IMR-90 (cell line): ENCODE data around the gene NPAS3. TPM values are rescaled to one million over a fixed set of nuclear protein-coding genes. Genes with fewer than 3 reads are reported as not detected.

Experiments used
- ATAC-seq: fragments of 200-7000 bp; cut with Tn5 transposase; 2 replicates; pipeline ENCODE4 v1.9.1; 2020; ENCODE audit warnings: low read depth, mild to moderate bottlenecking, moderate library complexity
- BruUV-seq: library from RNA; stranded (reverse); fragments of 400-500 nt; replicated peaks from 2 replicates; lab custom pipeline; 2021; lab: Mats Ljungman, UMichigan
- CTCF ChIA-PET: fragments of 300-600 bp; formaldehyde crosslinking; extraction: SDS; loops from one replicate; lab custom pipeline; 2021; ENCODE audit warnings: antibody characterized with exemption; lab: Yijun Ruan, JAX
- POLR2A ChIA-PET: fragments of 300-600 bp; sonication (Branson Sonifier 250); formaldehyde crosslinking; loops from one replicate; lab custom pipeline; 2022; ENCODE audit warnings: antibody characterized with exemption; ENCODE audit not compliant: unreplicated experiment; lab: Charles Lee
- DNase-seq: peaks from one replicate; pipeline ENCODE4 v3.0.0; 2013
- H2AFZ ChIP-seq: replicated peaks from 2 replicates; pipeline ENCODE3; 2013; ENCODE audit warnings: low read length, mild to moderate bottlenecking; ENCODE audit not compliant: poor library complexity
- H2AK5ac ChIP-seq: 2 replicates; pipeline ENCODE4 v1.6.1; 2013; ENCODE audit warnings: low read depth, low read length, inconsistent platforms
- H2AK9ac ChIP-seq: replicated peaks from 2 replicates; pipeline ENCODE3; 2013; ENCODE audit warnings: mild to moderate bottlenecking, low read depth, low read length, moderate library complexity; ENCODE audit not compliant: poor library complexity
- H2BK120ac ChIP-seq: 2 replicates; pipeline ENCODE4 v1.6.1; 2013; ENCODE audit warnings: low read depth, low read length, inconsistent platforms
- H2BK15ac ChIP-seq: 3 replicates; pipeline ENCODE4 v1.6.1; 2013; ENCODE audit warnings: low read depth, low read length, inconsistent platforms
- H2BK20ac ChIP-seq: 2 replicates; pipeline ENCODE4 v1.6.1; 2013; ENCODE audit warnings: low read depth, mild to moderate bottlenecking, inconsistent platforms, low read length, moderate library complexity
- H2BK5ac ChIP-seq: 2 replicates; pipeline ENCODE4 v1.6.1; 2013; ENCODE audit warnings: mild to moderate bottlenecking, low read depth, low read length, inconsistent platforms; ENCODE audit not compliant: poor library complexity, severe bottlenecking
- H3K14ac ChIP-seq: replicated peaks from 2 replicates; pipeline ENCODE4 v1.6.1; 2013; ENCODE audit warnings: low read depth, low read length, inconsistent platforms
- H3K18ac ChIP-seq: 2 replicates; pipeline ENCODE4 v1.6.1; 2013; ENCODE audit warnings: low read depth, low read length, control low read depth
- H3K23ac ChIP-seq: 2 replicates; pipeline ENCODE4 v1.6.1; 2013; ENCODE audit warnings: low read depth, low read length, inconsistent platforms
- H3K27ac ChIP-seq: 2 replicates; pipeline ENCODE4 v1.5.1; 2013; ENCODE audit warnings: mild to moderate bottlenecking, control low read depth, low read length; ENCODE audit not compliant: insufficient read depth
- H3K27me3 ChIP-seq: 2 replicates; pipeline ENCODE4 v1.6.1; 2013; ENCODE audit warnings: low read length; ENCODE audit not compliant: control insufficient read depth, insufficient read depth
- H3K36me3 ChIP-seq: 2 replicates; pipeline ENCODE4 v1.6.1; 2013; ENCODE audit warnings: low read length, mixed read lengths; ENCODE audit not compliant: control insufficient read depth, insufficient read depth
- H3K4ac ChIP-seq: 2 replicates; pipeline ENCODE4 v1.6.1; 2013; ENCODE audit warnings: low read depth, low read length, inconsistent platforms
- H3K4me1 ChIP-seq: 2 replicates; pipeline ENCODE4 v1.6.1; 2013; ENCODE audit warnings: low read length, mixed read lengths; ENCODE audit not compliant: control insufficient read depth, insufficient read depth
- H3K4me2 ChIP-seq: 2 replicates; pipeline ENCODE4 v1.6.1; 2013; ENCODE audit warnings: low read depth, mild to moderate bottlenecking, control low read depth, low read length, moderate library complexity
- H3K4me3 ChIP-seq: 2 replicates; pipeline ENCODE4 v1.5.1; 2013; ENCODE audit warnings: low read depth, mild to moderate bottlenecking, control low read depth, low read length, moderate library complexity; ENCODE audit not compliant: insufficient read depth
- H3K56ac ChIP-seq: 2 replicates; pipeline ENCODE4 v1.6.1; 2013; ENCODE audit warnings: low read length, inconsistent platforms; ENCODE audit not compliant: insufficient read depth; ENCODE audit errors: extremely low read depth
- H3K79me1 ChIP-seq, 2 experiments: 2 replicates each; pipeline ENCODE4 v1.6.1; 2013; ENCODE audit warnings: low read length in 2 of 2, inconsistent platforms in 1 of 2, low read depth in 1 of 2
- H3K9ac ChIP-seq: 2 replicates; pipeline ENCODE4 v1.6.1; 2013; ENCODE audit warnings: low read depth, low read length, control low read depth
- H3K9me1 ChIP-seq: 2 replicates; pipeline ENCODE4 v1.6.1; 2013; ENCODE audit warnings: low read length, inconsistent platforms; ENCODE audit not compliant: insufficient read depth
- H3K9me3 ChIP-seq: 2 replicates; pipeline ENCODE4 v1.6.1; 2013; ENCODE audit warnings: low read length; ENCODE audit not compliant: control insufficient read depth, insufficient read depth
- H4K20me1 ChIP-seq: 2 replicates; pipeline ENCODE4 v1.6.1; 2013; ENCODE audit warnings: low read length, inconsistent platforms; ENCODE audit not compliant: insufficient read depth
- H4K5ac ChIP-seq: 2 replicates; pipeline ENCODE4 v1.6.1; 2013; ENCODE audit warnings: mild to moderate bottlenecking, low read depth, low read length, control low read depth
- H4K8ac ChIP-seq, 2 experiments: 2 replicates each; pipeline ENCODE4 v1.6.1; 2013; ENCODE audit warnings: low read depth in 2 of 2, low read length in 2 of 2, control low read depth in 1 of 2, inconsistent platforms in 1 of 2
- H4K91ac ChIP-seq: 2 replicates; pipeline ENCODE4 v1.6.1; 2013; ENCODE audit warnings: low read depth, low read length, inconsistent platforms; ENCODE audit not compliant: insufficient read depth
- BHLHE40 ChIP-seq: fragments of 150-350 bp; IDR thresholded peaks from 2 replicates; pipeline ENCODE4 v1.6.1; 2016; ENCODE audit warnings: mild to moderate bottlenecking, low read depth, low read length
- CHD1 ChIP-seq: IDR thresholded peaks from 2 replicates; pipeline ENCODE4 v1.6.1; 2012; ENCODE audit warnings: low read depth, low read length, improper control_type of control experiment
- CTCF ChIP-seq: conservative IDR thresholded peaks from 2 replicates; pipeline ENCODE4 v1.5.1; 2012; ENCODE audit warnings: mild to moderate bottlenecking, low read depth, low read length, improper control_type of control experiment
- FOS ChIP-seq: fragments of 150-350 bp; IDR thresholded peaks from 2 replicates; pipeline ENCODE4 v1.6.1; 2016; ENCODE audit warnings: low read depth, low read length
- MXI1 ChIP-seq: IDR thresholded peaks from 2 replicates; pipeline ENCODE4 v1.6.1; 2012; ENCODE audit warnings: low read depth, mild to moderate bottlenecking, low read length, moderate library complexity, borderline replicate concordance
- NFE2L2 ChIP-seq: fragments of 150-350 bp; IDR thresholded peaks from 2 replicates; pipeline ENCODE4 v1.6.1; 2016; ENCODE audit warnings: low read depth, mild to moderate bottlenecking, low read length
- POLR2A ChIP-seq: IDR thresholded peaks from 2 replicates; pipeline ENCODE4 v1.6.1; 2012; ENCODE audit warnings: mild to moderate bottlenecking, low read depth, low read length
- RAD21 ChIP-seq: IDR thresholded peaks from 2 replicates; pipeline ENCODE4 v1.6.1; 2012; ENCODE audit warnings: low read length, improper control_type of control experiment
- RCOR1 ChIP-seq: IDR thresholded peaks from 2 replicates; pipeline ENCODE4 v1.6.1; 2012; ENCODE audit warnings: mild to moderate bottlenecking, low read length, improper control_type of control experiment; ENCODE audit not compliant: insufficient replicate concordance
- RFX5 ChIP-seq: IDR thresholded peaks from 2 replicates; pipeline ENCODE4 v1.8.0; 2012; ENCODE audit warnings: low read depth, mild to moderate bottlenecking, low read length, moderate library complexity
- SMC3 ChIP-seq: fragments of 150-350 bp; IDR thresholded peaks from 2 replicates; pipeline ENCODE4 v1.6.1; 2016; ENCODE audit warnings: low read depth, mild to moderate bottlenecking, antibody characterized with exemption, low read length, moderate library complexity
- WGBS, 2 experiments: methylation state at CpG; one replicate each; pipeline versions ENCODE4 v1.1.5 to v1.1.7; 2013; ENCODE audit warnings: missing lambda C conversion rate in 2 of 2; ENCODE audit not compliant: insufficient read length in 1 of 2; ENCODE audit errors: extremely low coverage in 2 of 2; 5-methylcytosine and 5-hydroxymethylcytosine counted together
- dilution Hi-C: fragments of 300-500 bp; cut with HindIII; formaldehyde crosslinking; loops from one replicate; pipeline ENCODE4 v1.14.3; 2018; ENCODE audit warnings: low sequenced_read_pairs; ENCODE audit not compliant: unreplicated experiment
- in situ Hi-C: fragments of 300-500 bp; cut with MboI; formaldehyde crosslinking; loops from 3 replicates; pipeline ENCODE4 v1.14.3; 2019; ENCODE audit warnings: low sequenced_read_pairs, inconsistent platforms, mixed read lengths
- intact Hi-C: fragments of 100-400 bp; cut with micrococcal nuclease; formaldehyde crosslinking; loops from 2 replicates; pipeline ENCODE4 v1.10.0; 2022
- polyA plus RNA-seq, 3 experiments: library from polyadenylated mRNA; depleted of rRNA; stranded (reverse); fragments of >200 nt; gene quantifications; 2 replicates each; pipeline ENCODE4 v1.2.3, GENCODE V29; 2012; ENCODE audit warnings: low replicate concordance in 1 of 3
- total RNA-seq: library from RNA; depleted of rRNA; stranded (reverse); fragments of >200 nt; gene quantifications from 2 replicates; pipeline ENCODE4 v1.2.3, GENCODE V29; 2012

The NPAS3 gene
- total and polyA plus RNA-seq, 2 of the 4 experiments (the other 2 are of a cell fraction), result not detected

- BruUV-seq, result no TSS peak
- intact Hi-C loops (no loop called here), in situ Hi-C loops (no loop called here), dilution Hi-C loops (no loop called here)
- no peaks in the 10 kb centered on the region for H3K36me3 ChIP-seq
- H3K4ac ChIP-seq, result no peak overlapping the region
- H3K4me2 ChIP-seq, result no peak overlapping the region
- H3K18ac ChIP-seq, result no peak overlapping the region
- H3K23ac ChIP-seq, result no peak overlapping the region
- H3K14ac ChIP-seq, result no peak overlapping the region
- no peaks in the 10 kb centered on the region for H3K79me1 ChIP-seq
- H3K4me3 ChIP-seq, result no peak overlapping the region
- H3K9me1 ChIP-seq, result no peaks in the 10 kb centered on the region
- H4K91ac ChIP-seq, result no peak overlapping the region
- TF ChIP-seq NFE2L2, result no peak
- TF ChIP-seq RCOR1, result no peak
- no peak for TF ChIP-seq MXI1
- TF ChIP-seq BHLHE40, result no peak
- no peak for TF ChIP-seq FOS
- TF ChIP-seq SMC3, result no peak
- TF ChIP-seq CTCF, result no peak
- TF ChIP-seq RAD21, result no peak
- TF ChIP-seq POLR2A, result no peak
- TF ChIP-seq RFX5, result no peak
- TF ChIP-seq CHD1, result no peak
- no peak overlapping the region for H3K27ac ChIP-seq
- no peak overlapping the region for H2AK9ac ChIP-seq
- CTCF ChIA-PET, result no interaction called here
- no peak overlapping the region for H2BK5ac ChIP-seq
- H2AFZ ChIP-seq, result no peak overlapping the region
- no peaks in the 10 kb centered on the region for H3K9me3 ChIP-seq
- no peaks in the 10 kb centered on the region for H4K20me1 ChIP-seq
- DNase-seq (no peak), ATAC-seq (no peak)
- no peaks in the 10 kb centered on the region for H3K27me3 ChIP-seq
- H2AK5ac ChIP-seq, result no peak overlapping the region
- H3K4me1 ChIP-seq, result no peaks in the 10 kb centered on the region
- H3K56ac ChIP-seq, result no peak overlapping the region
- H3K9ac ChIP-seq, result no peak overlapping the region
- no peak overlapping the region for H2BK20ac ChIP-seq
- no peak overlapping the region for H2BK120ac ChIP-seq
- H2BK15ac ChIP-seq, result no peak overlapping the region
- no CpG with 5 or more reads among the region's 3 CpGs for WGBS, 2 experiments
- POLR2A ChIA-PET, result no interaction called here
- H4K8ac ChIP-seq, result no peak overlapping the region
- H4K5ac ChIP-seq, result no peak overlapping the region
These were observed 789.4 kb downstream of the NPAS3 start for GRCh38 chr14:33728010-33728498.
